ENCODE results near the gene UCK2. TPM values are rescaled to one million over a fixed set of nuclear protein-coding genes. Genes with fewer than 3 reads are reported as not detected.

UCK2 gene
- polyA plus RNA-seq, 3 donors: 12.4 to 15.4 (median 12.8) TPM

DNA sequence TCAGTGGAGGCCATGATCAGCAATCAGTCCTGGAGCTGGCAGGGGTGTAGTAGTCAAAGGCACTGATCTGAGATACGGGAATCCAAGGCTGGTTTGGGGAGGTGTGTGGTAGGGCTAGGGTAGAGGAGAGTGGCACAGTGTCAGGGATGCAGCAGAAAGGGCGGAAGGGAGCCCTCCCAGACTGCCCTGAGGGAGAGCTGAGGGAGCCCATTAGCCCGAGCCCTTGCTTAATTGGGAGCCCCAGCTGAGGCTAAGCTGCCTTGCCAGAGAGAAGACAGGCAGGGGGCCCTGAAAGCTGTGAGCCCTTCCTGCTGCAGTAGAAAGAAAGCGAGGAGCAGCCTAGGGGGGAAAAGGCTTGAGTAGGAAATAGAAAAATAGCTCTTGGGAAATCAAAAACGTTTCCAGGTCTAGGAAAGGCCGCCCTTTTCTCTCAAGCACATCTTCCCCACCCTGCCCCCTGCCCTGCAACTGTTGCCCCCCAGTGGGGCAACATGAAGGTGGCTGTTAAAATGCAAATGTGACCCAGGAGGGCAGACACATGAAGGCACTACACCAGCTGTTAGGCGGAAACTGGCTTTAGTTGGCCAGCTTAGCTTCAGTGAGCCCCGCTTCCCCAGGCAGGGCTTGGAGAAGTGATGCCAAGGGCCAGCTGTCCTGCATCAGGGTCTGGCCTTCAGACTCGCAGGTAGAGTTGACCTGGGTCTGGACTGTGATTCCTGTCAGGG, 106.2 kb downstream of the UCK2 start:
- H2AFZ ChIP-seq (ENCODE audit: insufficient read depth, low read depth, low read length, poor library complexity, severe bottlenecking): no peak overlapping the region
- H3K4me2 ChIP-seq (replicated peaks; ENCODE audit: extremely low read depth, low read length, poor library complexity, severe bottlenecking): no peak overlapping the region
- Mint-ChIP-seq H3K9me3 (no peaks in the 10 kb centered on the region), H3K27ac (peak overlapping the region in 1 of 7 donors; percentile 21), H3K4me1 (no peaks in the 10 kb centered on the region), H3K36me3 (no peaks in the 10 kb centered on the region), H3K4me3 (no peak overlapping the region), H3K27me3 (ENCODE audit: low read depth in 3 of 3) (peaks cover 1 to 3% (median 1%) of the 10 kb centered on the region in 3 donors)
- H3K9ac ChIP-seq (ENCODE audit: insufficient read depth, low read length, poor library complexity, severe bottlenecking): no peak overlapping the region
- TF ChIP-seq, protein P1, sequence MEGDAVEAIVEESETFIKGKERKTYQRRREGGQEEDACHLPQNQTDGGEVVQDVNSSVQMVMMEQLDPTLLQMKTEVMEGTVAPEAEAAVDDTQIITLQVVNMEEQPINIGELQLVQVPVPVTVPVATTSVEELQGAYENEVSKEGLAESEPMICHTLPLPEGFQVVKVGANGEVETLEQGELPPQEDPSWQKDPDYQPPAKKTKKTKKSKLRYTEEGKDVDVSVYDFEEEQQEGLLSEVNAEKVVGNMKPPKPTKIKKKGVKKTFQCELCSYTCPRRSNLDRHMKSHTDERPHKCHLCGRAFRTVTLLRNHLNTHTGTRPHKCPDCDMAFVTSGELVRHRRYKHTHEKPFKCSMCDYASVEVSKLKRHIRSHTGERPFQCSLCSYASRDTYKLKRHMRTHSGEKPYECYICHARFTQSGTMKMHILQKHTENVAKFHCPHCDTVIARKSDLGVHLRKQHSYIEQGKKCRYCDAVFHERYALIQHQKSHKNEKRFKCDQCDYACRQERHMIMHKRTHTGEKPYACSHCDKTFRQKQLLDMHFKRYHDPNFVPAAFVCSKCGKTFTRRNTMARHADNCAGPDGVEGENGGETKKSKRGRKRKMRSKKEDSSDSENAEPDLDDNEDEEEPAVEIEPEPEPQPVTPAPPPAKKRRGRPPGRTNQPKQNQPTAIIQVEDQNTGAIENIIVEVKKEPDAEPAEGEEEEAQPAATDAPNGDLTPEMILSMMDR (IDR thresholded peaks at IDR 0.05): no peak
- 91% methylated on average over 6 of the region's 9 CpGs for WGBS (ENCODE audit: insufficient coverage)
- no peak overlapping the region for H3K4me3 ChIP-seq (replicated peaks in 1 of 3; ENCODE audit: low read depth in 2 of 3, low read length in 3 of 3)
- no peaks in the 10 kb centered on the region for H4K20me1 ChIP-seq (ENCODE audit: insufficient read depth, low read length)
- no peaks in the 10 kb centered on the region for H3K36me3 ChIP-seq (replicated peaks in 1 of 2; ENCODE audit: control insufficient read depth in 1 of 2, insufficient read depth in 2 of 2, low read length in 2 of 2)
- H3K27ac ChIP-seq (ENCODE audit: low read depth in 1 of 2, low read length in 2 of 2): no peak overlapping the region
- no peaks in the 10 kb centered on the region for H3K79me2 ChIP-seq (ENCODE audit: insufficient read depth, low read length)
- intact Hi-C loops (cut with micrococcal nuclease): no loop called here
- no peaks in the 10 kb centered on the region for H3K27me3 ChIP-seq (ENCODE audit: control insufficient read depth in 2 of 2, insufficient read depth in 2 of 2, low read length in 2 of 2)
- no peak for DNase-seq
- H3K4me1 ChIP-seq (ENCODE audit: control insufficient read depth in 1 of 2, insufficient read depth in 2 of 2, low read length in 2 of 2): no peaks in the 10 kb centered on the region
- H3K9me3 ChIP-seq (replicated peaks in 1 of 2; ENCODE audit: control insufficient read depth in 1 of 2, insufficient read depth in 1 of 2, low read length in 2 of 2): no peaks in the 10 kb centered on the region

DNA sequence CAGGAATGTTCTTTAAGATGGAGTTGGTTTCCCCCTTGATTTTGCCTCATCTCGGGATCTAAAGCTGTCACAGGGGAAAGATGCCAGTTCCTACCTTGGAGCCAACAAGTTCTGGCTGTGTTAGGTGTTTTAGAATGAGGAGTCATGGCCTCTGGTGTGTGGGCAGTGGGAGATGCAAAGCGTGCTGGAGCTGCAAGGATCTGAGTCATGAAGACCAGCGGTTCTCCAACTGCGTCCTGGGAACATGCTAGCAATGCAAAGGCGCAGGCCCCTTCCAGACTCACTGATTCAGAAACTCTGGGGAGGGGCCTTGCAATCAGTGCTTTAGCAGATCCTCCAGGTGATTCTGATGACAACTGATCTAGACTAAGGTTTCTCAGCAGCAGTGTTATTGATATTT, 109.1 kb downstream of the UCK2 start:
- no peaks in the 10 kb centered on the region for H3K36me3 Mint-ChIP-seq
- Histone ChIP-seq H3K9ac (ENCODE audit: insufficient read depth, low read length, poor library complexity, severe bottlenecking) (no peak overlapping the region), H3K27ac (ENCODE audit: low read depth in 1 of 2, low read length in 2 of 2) (no peak overlapping the region), H2AFZ (ENCODE audit: insufficient read depth, low read depth, low read length, poor library complexity, severe bottlenecking) (no peak overlapping the region), H3K4me3 (replicated peaks in 1 of 3; ENCODE audit: low read depth in 2 of 3, low read length in 3 of 3) (no peak overlapping the region), H3K36me3 (replicated peaks in 1 of 2; ENCODE audit: control insufficient read depth in 1 of 2, insufficient read depth in 2 of 2, low read length in 2 of 2) (no peaks in the 10 kb centered on the region), H4K20me1 (ENCODE audit: insufficient read depth, low read length) (no peaks in the 10 kb centered on the region), H3K4me2 (replicated peaks; ENCODE audit: extremely low read depth, low read length, poor library complexity, severe bottlenecking) (no peak overlapping the region), H3K27me3 (ENCODE audit: control insufficient read depth in 2 of 2, insufficient read depth in 2 of 2, low read length in 2 of 2) (no peaks in the 10 kb centered on the region), H3K4me1 (ENCODE audit: control insufficient read depth in 1 of 2, insufficient read depth in 2 of 2, low read length in 2 of 2) (no peaks in the 10 kb centered on the region), H3K9me3 (replicated peaks in 1 of 2; ENCODE audit: control insufficient read depth in 1 of 2, insufficient read depth in 1 of 2, low read length in 2 of 2) (no peaks in the 10 kb centered on the region), H3K79me2 (ENCODE audit: insufficient read depth, low read length) (no peaks in the 10 kb centered on the region)
- H3K27ac Mint-ChIP-seq: no peak overlapping the region
- TF ChIP-seq, protein P1 (IDR thresholded peaks at IDR 0.05): no peak
- intact Hi-C loops (cut with micrococcal nuclease): no loop called here
- H3K4me3 Mint-ChIP-seq: no peak overlapping the region
- peaks cover 0 to 3% (median 2%) of the 10 kb centered on the region in 3 donors for H3K27me3 Mint-ChIP-seq (ENCODE audit: low read depth in 3 of 3)
- no peaks in the 10 kb centered on the region for H3K4me1 Mint-ChIP-seq
- DNase-seq: no peak
- H3K9me3 Mint-ChIP-seq: no peaks in the 10 kb centered on the region
- WGBS (ENCODE audit: insufficient coverage): 98% methylated on average over 5 of the region's 5 CpGs

Data from CD14-positive monocyte (primary cell).